ENCODE measurements around the gene FGD4. TPM values are rescaled to one million over a fixed set of nuclear protein-coding genes. Genes with fewer than 3 reads are reported as not detected.
A peak's percentile ranks its signal among the peaks of the same experiment; 100 is the strongest.

FGD4 gene
- total RNA-seq, 1 experiment from 2014 or later: 54.3 TPM

- Mint-ChIP-seq H3K36me3 (ENCODE audit: insufficient read depth in 1 of 3, low read depth in 3 of 3) (peaks cover 5 to 12% (median 8%) of the 10 kb centered on the region in 3 experiments; a peak in 6 of 7 replicates), H3K4me3 (no peak overlapping the region), H3K4me1 (peaks cover 39 to 45% of the 10 kb centered on the region in 2 experiments), H3K27me3 (ENCODE audit: low read depth) (no peaks in the 10 kb centered on the region), H3K27ac (peak overlapping the region; percentile 33 to 62 (median 60); a peak in 4 of 7 replicates), H3K9me3 (no peaks in the 10 kb centered on the region)
- no peaks in the 10 kb centered on the region; the same call in 1 of the 2 replicates for H3K27me3 ChIP-seq (ENCODE audit: insufficient read depth, low read length)
- no peak overlapping the region for H2BK12ac ChIP-seq (ENCODE audit: insufficient read length, low read depth, low read length)
- no peak overlapping the region for H2BK5ac ChIP-seq (ENCODE audit: insufficient read length, low read length)
- H2BK20ac ChIP-seq (ENCODE audit: low read depth, low read length, poor library complexity, severe bottlenecking): no peak overlapping the region
- no peak overlapping the region for H2AK5ac ChIP-seq (ENCODE audit: insufficient read length, low read length)
- H3K79me1 ChIP-seq (ENCODE audit: insufficient read depth, low read depth, low read length, poor library complexity, severe bottlenecking): peaks cover 5% of the 10 kb centered on the region
- H4K8ac ChIP-seq (replicated peaks; ENCODE audit: insufficient read length, low read depth, low read length): no peak overlapping the region
- no peak overlapping the region for H3K23ac ChIP-seq (ENCODE audit: insufficient read length, low read depth, low read length)
- H3T11ph ChIP-seq (ENCODE audit: low read length): no peak overlapping the region
- no peak overlapping the region for H3K14ac ChIP-seq (ENCODE audit: insufficient read depth, low read length)
- peaks cover 3% of the 10 kb centered on the region; the same call in 1 of the 2 replicates for H3K79me2 ChIP-seq (ENCODE audit: insufficient read depth, low read length)
- no peak overlapping the region for H4K91ac ChIP-seq (ENCODE audit: insufficient read length, low read depth, low read length)
- no peak overlapping the region for H2BK120ac ChIP-seq (ENCODE audit: low read depth, low read length, poor library complexity, severe bottlenecking)
- no peaks in the 10 kb centered on the region for H4K20me1 ChIP-seq (ENCODE audit: control insufficient read depth, insufficient read depth, insufficient read length)
- H3K18ac ChIP-seq (ENCODE audit: insufficient read length, low read depth, low read length): no peak overlapping the region
- no peak for TF ChIP-seq CTCF (conservative IDR thresholded peaks at IDR 0.05)
- no peak overlapping the region for H4K5ac ChIP-seq (ENCODE audit: insufficient read length, low read depth, low read length)
- H3K4ac ChIP-seq (ENCODE audit: low read depth, low read length): no peak overlapping the region
- DNase-seq: no peak
- no peak overlapping the region for H2AFZ ChIP-seq (ENCODE audit: low read length)
- no peak overlapping the region for H3K9ac ChIP-seq (ENCODE audit: extremely low read depth, insufficient read length, low read length)
- no peaks in the 10 kb centered on the region for H3K23me2 ChIP-seq (ENCODE audit: insufficient read length, low read depth, low read length, poor library complexity, severe bottlenecking)
- no peak overlapping the region for H3K4me2 ChIP-seq (ENCODE audit: insufficient read depth, insufficient read length, low read length)
- H3K27ac ChIP-seq (ENCODE audit: insufficient read length, low read depth, low read length): no peak overlapping the region
- H3K9me3 ChIP-seq (ENCODE audit: control insufficient read depth, low read depth, low read length): no peaks in the 10 kb centered on the region
- H2BK15ac ChIP-seq (ENCODE audit: low read depth, low read length): no peak overlapping the region
- no CpG with 5 or more reads among the region's 3 CpGs for WGBS (ENCODE audit: extremely low coverage, insufficient read length, low lambda C conversion rate)
- peaks cover 3% of the 10 kb centered on the region for H3K4me1 ChIP-seq (ENCODE audit: insufficient read depth, low read length)
- no peak overlapping the region for H3K56ac ChIP-seq (ENCODE audit: insufficient read length, low read depth, low read length)
Observed at GRCh38 chr12:32541754-32542374, 142.5 kb downstream of the FGD4 start.
